Hematopoietic multipotent progenitor cell treated with erythropoietin and hydrocortisone succinate and interleukin-3 and kit ligand, for 15 days (in vitro differentiated cells): ENCODE measurements around the gene UBE2K.
"Not testable (repeated sequence)": the region's sequence is repeated elsewhere in the genome, so short reads cannot be mapped to it uniquely, and the experiment has no call there.

Experiments
- DNase-seq: peaks from one replicate; pipeline ENCODE4 v3.0.0-alpha.2; 2015; ENCODE audit warnings: low spot score

UBE2K gene

GRCh38 chr4:39689970-39690369 lies 8.0 kb upstream of the UBE2K start:
- no peak for DNase-seq

DNA sequence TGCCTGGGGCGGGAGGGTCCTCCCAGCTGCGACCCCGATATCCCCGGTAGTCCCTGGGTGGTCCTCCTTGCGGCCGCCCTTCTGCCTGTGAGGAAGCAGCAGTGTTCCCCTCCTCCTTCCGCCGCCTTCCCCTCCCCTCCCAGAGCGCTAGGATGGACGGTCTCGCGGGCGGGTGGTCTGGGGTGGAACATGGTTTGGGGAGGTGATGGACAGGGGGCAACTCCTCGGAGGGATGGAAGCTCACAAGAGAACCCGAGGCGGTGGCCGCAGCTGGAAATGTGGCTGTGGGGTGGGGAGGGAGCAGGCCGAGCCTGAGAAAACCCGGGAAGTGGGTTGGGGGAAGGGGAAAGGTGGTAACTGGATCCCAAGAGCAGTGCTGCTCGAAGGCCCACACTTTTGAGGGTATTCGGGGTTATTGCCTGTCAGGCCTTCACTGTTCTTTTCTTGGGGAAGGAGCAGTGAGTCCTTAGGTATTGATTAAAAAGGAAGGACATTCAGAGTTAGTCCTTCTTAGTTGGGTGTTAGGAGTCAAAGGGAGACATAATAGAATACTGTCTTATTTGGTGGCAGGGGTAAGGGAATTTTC lies 581 bp downstream of the UBE2K start:
- peak; percentile 42 for DNase-seq

DNA sequence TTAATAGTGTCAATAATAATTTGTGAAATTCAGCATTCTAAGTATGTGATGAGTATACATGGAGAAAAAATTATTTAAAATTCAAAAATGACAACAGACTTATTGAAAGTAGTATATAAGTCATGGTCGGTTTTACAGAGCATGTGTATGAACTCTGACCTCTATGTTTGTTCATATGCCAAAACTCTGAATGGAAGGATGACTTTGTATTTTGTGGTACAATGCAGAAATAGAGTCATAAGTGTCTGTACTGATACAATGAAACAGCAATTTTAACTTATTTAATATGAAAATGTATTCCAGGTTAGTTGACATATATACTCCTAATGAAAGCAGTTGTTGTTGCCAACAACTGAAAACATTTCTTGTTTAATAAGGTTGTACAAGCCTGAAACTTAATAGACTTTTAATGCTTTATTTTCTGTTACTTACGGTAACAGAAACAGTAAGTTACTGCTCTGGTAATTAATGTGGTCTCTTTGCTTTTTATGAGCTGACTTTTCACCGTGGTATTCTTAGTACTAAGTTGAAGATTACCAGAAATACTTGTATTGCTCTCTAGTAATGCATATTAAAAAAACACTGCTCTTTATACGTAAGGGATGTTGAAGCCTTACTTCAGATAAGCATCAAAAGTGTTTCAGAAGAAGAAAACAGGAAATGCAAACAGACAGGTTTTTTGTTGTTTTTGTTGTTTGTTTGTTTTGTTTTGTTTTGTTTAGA lies 1.9 kb downstream of the UBE2K start:
- DNase-seq = peak; percentile 82

GRCh38 chr4:39700554-39700953 lies 2.6 kb downstream of the UBE2K start:
- peak; percentile 67 for DNase-seq

- no peak for DNase-seq
Measured at GRCh38 chr4:39702716-39703115, 4.8 kb downstream of the UBE2K start.

DNA sequence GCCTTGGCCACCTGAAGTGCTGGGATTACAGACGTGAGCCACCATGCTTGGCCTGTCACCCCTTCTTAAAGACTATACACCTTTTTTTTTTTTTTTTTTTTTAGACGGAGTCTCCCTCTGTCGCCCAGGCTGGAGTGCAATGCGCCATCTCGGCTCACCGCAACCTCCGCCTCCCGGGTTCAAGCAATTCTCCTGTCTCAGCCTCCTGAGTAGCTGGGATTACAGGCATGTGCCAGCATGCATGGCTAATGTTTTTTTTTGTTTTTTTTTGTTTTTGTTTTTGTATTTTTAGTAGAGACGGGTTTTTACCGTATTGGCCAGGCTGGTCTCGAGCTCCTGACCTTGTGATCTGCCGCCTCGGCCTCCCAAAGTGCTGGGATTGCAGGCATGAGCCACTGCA lies 6.9 kb downstream of the UBE2K start:
- DNase-seq = not testable (repeated sequence)

DNA sequence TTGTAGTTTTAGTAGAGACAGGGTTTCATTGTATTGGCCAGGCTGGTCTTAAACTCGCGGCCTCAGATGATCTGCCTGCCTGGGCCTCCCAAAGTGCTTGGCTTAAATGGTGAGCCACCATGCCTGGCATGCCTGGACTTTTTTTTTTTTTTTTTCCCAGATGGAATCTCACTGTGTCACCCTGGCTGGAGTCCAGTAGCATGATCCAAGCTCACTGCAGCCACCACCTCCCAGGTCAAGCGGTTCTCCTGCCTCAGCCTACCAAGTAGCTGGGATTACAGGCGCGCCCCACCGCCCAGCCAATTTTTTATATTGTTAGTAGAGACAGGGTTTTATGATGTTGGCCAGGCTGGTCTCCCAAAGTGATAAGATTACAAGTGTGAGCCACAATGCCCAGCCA lies 8.4 kb downstream of the UBE2K start:
- DNase-seq = no peak

GRCh38 chr4:39706741-39707511 lies 9.0 kb downstream of the UBE2K start:
- DNase-seq = peak; percentile 36

DNA sequence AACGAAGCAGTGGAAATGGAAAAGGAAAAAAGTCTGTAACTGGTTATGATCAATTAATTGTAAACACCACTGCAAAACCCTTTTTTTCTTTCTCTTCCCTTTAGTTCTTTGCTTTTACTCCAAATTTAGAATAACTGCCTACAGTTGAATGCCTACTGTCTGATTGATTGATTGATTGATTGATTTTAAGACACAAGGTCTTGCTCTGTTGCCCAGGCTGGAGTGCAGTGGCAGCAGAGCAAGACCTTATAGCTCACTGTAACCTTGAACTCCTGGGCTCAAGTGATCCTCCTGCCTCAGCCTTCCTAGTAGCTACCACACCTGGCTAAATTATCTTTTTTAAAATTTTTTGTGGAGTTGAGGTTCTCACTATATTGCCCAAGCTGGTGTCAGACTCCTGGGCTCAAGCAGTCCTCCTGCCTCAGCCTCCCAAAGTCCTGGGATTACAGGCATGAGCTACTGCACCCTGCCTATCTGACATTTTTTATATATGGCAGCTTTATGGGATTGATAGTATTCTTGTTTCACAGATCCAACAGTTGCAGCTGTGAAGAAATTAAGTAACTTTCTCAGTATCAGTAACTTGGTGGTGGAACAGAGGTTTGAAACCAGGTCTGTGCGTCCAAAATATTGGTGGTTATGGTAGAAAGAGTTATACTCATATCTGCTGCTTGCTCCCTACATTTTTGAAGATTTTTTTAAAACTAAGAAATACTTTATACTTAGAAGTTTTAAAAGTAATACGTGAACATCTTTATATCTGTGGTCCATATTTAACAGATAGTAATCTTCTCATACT lies 12.4 kb downstream of the UBE2K start:
- no peak for DNase-seq

DNA sequence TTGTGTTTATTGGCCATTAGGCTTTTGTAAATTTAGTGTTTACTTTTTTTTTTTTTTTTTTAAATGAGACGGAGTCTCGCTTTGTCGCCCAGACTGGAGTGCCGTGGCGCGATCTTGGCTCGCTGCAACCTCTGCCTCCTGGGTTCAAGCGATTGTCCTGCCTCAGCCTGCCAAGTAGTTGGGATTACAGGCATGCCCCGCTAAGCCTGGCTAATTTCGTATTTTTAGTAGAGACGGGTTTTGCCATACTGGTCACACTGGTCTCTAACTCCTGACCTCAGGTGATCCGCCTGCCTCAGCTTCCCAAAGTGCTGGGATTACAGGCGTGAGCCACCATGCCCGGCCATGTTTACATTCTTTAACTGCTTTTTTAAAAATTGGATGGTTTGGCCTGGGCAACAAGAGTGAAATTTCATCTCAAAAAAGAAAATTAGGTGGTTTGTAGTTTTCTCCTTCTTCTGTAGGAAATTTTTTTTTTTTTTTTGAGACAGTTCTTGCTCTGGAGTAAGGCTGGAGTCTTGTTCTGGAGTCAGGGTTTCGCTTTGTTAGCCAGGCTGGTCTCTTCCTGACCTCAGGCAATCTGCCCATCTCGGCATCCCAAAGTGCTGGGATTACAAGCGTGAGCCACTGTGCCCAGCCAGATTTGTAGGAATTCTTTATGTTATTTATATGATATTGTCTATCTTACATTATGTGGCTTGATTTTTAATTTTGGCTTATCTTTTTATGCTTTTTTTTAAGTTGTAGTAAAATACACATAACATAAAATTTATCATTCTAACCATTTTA lies 15.1 kb downstream of the UBE2K start:
- DNase-seq = no peak

- no peak for DNase-seq
Measured at GRCh38 chr4:39713691-39714090, 15.8 kb downstream of the UBE2K start.

DNA sequence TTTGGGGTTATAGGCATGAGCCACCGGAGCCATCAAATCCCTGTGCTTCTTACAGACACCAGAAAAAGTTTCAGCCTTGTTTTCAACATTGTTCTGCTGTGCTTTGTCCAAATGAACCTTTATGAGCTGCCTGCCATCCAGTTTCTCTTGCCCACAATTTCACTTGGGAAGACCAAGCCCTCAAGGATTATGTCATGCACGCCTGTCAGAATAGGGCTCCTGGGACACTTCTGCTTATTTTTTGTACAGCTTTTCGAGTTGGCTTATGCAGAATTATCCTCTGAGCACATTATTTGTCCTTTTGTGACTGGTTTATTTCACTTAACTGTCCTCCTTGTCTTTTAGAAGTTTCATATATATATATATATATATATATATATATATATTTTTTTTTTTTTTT lies 16.2 kb downstream of the UBE2K start:
- DNase-seq = no peak

- no peak for DNase-seq
Measured at GRCh38 chr4:39715788-39716187, 17.9 kb downstream of the UBE2K start.

- DNase-seq = no peak
Measured at GRCh38 chr4:39716356-39716755, 18.4 kb downstream of the UBE2K start.

- DNase-seq = not testable (repeated sequence)
Measured at GRCh38 chr4:39717743-39718142, 19.8 kb downstream of the UBE2K start.

DNA sequence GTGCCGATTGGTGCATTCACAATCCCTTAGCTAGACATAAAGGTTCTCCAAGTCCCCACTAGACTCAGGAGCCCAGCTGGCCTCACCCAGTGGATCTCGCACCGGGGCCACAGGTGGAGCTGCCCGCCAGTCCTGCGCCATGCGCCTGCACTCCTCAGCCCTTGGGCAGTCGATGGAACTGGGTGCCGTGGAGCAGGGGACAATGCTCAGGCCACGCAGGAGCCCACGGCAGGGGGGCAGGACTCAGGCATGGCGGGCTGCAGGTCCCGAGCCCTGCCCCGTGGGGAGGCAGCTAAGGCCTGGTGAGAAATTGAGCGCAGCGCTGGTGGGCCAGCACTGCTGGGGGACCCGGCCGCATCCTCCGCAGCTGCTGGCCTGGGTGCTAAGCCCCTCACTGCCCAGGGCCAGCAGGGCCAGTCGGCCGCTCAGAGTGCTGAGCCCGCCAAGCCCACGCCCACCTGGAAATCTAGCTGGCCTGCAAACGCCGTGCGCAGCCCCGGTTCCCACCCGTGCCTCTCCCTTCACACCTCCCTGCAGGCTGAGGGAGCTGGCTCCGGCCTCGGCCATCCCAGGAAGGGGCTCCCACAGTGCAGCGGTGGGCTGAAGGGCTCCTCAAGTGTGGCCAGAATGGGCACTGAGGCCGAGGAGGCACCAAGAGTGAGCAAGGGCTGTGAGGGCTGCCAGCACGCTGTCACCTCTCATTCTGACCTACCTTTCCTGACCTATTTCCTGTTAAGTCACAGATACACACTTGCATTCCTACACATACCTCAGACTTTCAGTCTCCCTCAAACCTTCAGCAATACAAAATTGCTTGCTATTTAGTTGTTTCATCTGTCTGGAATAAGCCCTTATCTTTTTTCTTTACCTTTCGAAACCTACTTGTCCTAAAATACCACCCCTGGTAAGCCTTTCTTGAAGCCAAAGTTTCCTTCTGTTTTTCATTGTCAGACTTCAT lies 20.7 kb downstream of the UBE2K start:
- DNase-seq = no peak

DNA sequence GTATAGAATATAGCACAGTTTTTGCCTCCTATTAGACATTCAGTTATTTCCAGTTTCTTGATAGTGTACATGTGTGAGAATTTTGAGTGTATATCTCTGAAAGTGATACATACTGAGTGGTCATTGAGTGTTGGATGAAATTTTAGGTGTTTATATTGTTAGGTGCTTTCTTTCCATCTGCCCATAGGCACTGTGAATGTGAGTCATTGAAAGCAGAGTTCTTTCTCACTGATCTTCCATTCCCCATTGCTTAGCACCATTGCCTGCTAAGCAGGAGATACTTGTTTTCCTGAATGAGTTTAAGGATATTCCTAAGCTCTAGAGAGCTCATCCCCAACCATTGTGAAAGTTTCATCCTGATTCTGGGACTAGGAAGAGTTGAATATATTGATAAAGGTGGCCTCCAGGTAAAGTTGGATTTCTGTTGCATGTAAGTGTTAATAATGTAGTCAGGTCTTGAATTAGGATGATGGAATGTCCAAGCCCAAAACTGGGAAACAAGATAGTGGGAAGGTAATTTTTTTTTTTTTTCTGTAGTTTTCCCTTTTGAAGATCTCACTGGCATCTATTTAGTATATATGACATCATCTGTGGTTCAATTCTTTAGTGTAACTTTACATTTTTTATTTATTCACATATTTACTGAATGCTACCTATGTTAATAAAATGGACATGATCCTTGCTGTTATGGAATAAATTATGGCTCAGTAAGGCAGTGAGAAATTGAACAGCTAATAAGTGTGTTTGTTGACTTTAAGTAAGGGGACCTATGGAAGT lies 22.1 kb downstream of the UBE2K start:
- DNase-seq = no peak

DNA sequence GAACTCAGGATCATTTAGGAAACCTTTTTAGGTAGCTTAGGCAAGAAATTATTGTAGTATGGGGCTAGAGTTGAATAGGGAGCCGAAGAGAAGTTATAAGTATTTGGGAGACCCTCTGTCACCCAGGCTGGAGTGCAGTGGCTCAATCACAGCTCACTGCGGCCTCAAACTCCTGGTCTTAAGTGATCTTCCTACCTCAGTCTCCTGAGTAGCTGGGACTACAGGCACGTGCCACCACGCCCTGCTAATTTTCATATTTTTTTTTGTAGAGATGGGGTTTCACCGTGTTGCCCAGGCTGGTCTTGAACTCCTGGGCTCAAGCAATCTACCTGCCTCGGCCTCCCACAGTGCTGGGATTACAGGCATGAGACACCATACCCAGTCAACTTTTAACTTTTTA lies 23.3 kb downstream of the UBE2K start:
- not testable (repeated sequence) for DNase-seq

- no peak for DNase-seq
Measured at GRCh38 chr4:39721788-39722187, 23.9 kb downstream of the UBE2K start.

DNA sequence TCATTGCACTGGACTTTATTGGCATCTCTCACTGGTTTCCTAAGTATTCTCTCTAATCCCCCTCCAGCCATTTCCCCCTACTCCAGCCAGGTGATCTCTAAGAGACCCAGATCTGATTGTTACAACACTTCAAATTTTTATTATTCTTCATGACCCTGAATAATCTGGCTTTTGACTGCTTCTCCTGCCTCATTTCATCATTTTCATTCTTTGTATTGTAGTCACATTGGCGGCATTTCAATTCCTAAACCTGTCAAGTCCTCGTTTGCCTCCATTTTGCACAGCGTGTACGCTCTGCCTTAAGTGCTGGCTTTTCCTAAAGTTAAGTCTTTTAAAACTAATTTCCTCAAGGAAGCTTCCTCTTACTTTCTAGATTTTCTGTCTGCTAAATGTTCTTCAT lies 31.6 kb downstream of the UBE2K start:
- no peak for DNase-seq
